ENCODE results near the gene PDE4D.
A peak's percentile ranks its signal among the peaks of the same experiment; 100 is the strongest.

Gene PDE4D

GRCh38 chr5:59326596-59326995 lies 566.9 kb downstream of the PDE4D start:
- H3K4me3 ChIP-seq (ENCODE audit: low read depth in 1 of 2, low read length in 2 of 2) = no peak overlapping the region
- peaks cover 10 to 14% of the 10 kb centered on the region in 2 donors for H3K4me1 ChIP-seq (ENCODE audit: control insufficient read depth in 1 of 2, insufficient read depth in 2 of 2, low read length in 2 of 2)
- no peaks in the 10 kb centered on the region for H3K36me3 ChIP-seq (ENCODE audit: control insufficient read depth in 1 of 2, insufficient read depth in 2 of 2, low read length in 2 of 2)
- no peak overlapping the region for H3K9ac ChIP-seq (ENCODE audit: low read depth in 1 of 2, low read length in 2 of 2)
- no peaks in the 10 kb centered on the region for H3K27me3 ChIP-seq (ENCODE audit: control insufficient read depth in 1 of 2, insufficient read depth in 2 of 2, low read length in 2 of 2)
- no peak overlapping the region for H3K27ac ChIP-seq (ENCODE audit: low read depth, low read length)
- H3K9me3 ChIP-seq (ENCODE audit: control insufficient read depth in 1 of 2, low read length in 2 of 2) = no peaks in the 10 kb centered on the region

- peaks cover 14 to 17% of the 10 kb centered on the region in 2 donors for H3K4me1 ChIP-seq (ENCODE audit: control insufficient read depth in 1 of 2, insufficient read depth in 2 of 2, low read length in 2 of 2)
- H3K9ac ChIP-seq (ENCODE audit: low read depth in 1 of 2, low read length in 2 of 2) = no peak overlapping the region
- no peaks in the 10 kb centered on the region for H3K27me3 ChIP-seq (ENCODE audit: control insufficient read depth in 1 of 2, insufficient read depth in 2 of 2, low read length in 2 of 2)
- H3K4me3 ChIP-seq (ENCODE audit: low read depth in 1 of 2, low read length in 2 of 2) = no peak overlapping the region
- no peaks in the 10 kb centered on the region for H3K9me3 ChIP-seq (ENCODE audit: control insufficient read depth in 1 of 2, low read length in 2 of 2)
- no peak overlapping the region for H3K27ac ChIP-seq (ENCODE audit: low read depth, low read length)
- H3K36me3 ChIP-seq (ENCODE audit: control insufficient read depth in 1 of 2, insufficient read depth in 2 of 2, low read length in 2 of 2) = no peaks in the 10 kb centered on the region
Measured at GRCh38 chr5:59325070-59325469, 568.5 kb downstream of the PDE4D start.

GRCh38 chr5:59322894-59323293 lies 570.6 kb downstream of the PDE4D start:
- H3K4me1 ChIP-seq (ENCODE audit: control insufficient read depth in 1 of 2, insufficient read depth in 2 of 2, low read length in 2 of 2) = peaks cover 18 to 21% of the 10 kb centered on the region in 2 donors
- H3K9ac ChIP-seq (ENCODE audit: low read depth in 1 of 2, low read length in 2 of 2) = no peak overlapping the region
- no peaks in the 10 kb centered on the region for H3K36me3 ChIP-seq (ENCODE audit: control insufficient read depth in 1 of 2, insufficient read depth in 2 of 2, low read length in 2 of 2)
- no peaks in the 10 kb centered on the region for H3K9me3 ChIP-seq (ENCODE audit: control insufficient read depth in 1 of 2, low read length in 2 of 2)
- no peaks in the 10 kb centered on the region for H3K27me3 ChIP-seq (ENCODE audit: control insufficient read depth in 1 of 2, insufficient read depth in 2 of 2, low read length in 2 of 2)
- no peak overlapping the region for H3K4me3 ChIP-seq (ENCODE audit: low read depth in 1 of 2, low read length in 2 of 2)
- H3K27ac ChIP-seq (ENCODE audit: low read depth, low read length) = no peak overlapping the region

- H3K27me3 ChIP-seq (ENCODE audit: control insufficient read depth in 1 of 2, insufficient read depth in 2 of 2, low read length in 2 of 2) = no peaks in the 10 kb centered on the region
- H3K9ac ChIP-seq (ENCODE audit: low read depth in 1 of 2, low read length in 2 of 2) = no peak overlapping the region
- no peak overlapping the region for H3K4me3 ChIP-seq (ENCODE audit: low read depth in 1 of 2, low read length in 2 of 2)
- no peaks in the 10 kb centered on the region for H3K36me3 ChIP-seq (ENCODE audit: control insufficient read depth in 1 of 2, insufficient read depth in 2 of 2, low read length in 2 of 2)
- no peak overlapping the region for H3K27ac ChIP-seq (ENCODE audit: low read depth, low read length)
- no peaks in the 10 kb centered on the region for H3K9me3 ChIP-seq (ENCODE audit: control insufficient read depth in 1 of 2, low read length in 2 of 2)
- peaks cover 26 to 30% of the 10 kb centered on the region in 2 donors for H3K4me1 ChIP-seq (ENCODE audit: control insufficient read depth in 1 of 2, insufficient read depth in 2 of 2, low read length in 2 of 2)
Measured at GRCh38 chr5:59322058-59322457, 571.5 kb downstream of the PDE4D start.

- no peak overlapping the region for H3K4me3 ChIP-seq (ENCODE audit: low read depth in 1 of 2, low read length in 2 of 2)
- no peaks in the 10 kb centered on the region for H3K9me3 ChIP-seq (ENCODE audit: control insufficient read depth in 1 of 2, low read length in 2 of 2)
- no peak overlapping the region for H3K9ac ChIP-seq (ENCODE audit: low read depth in 1 of 2, low read length in 2 of 2)
- H3K27me3 ChIP-seq (ENCODE audit: control insufficient read depth in 1 of 2, insufficient read depth in 2 of 2, low read length in 2 of 2) = no peaks in the 10 kb centered on the region
- no peaks in the 10 kb centered on the region for H3K36me3 ChIP-seq (ENCODE audit: control insufficient read depth in 1 of 2, insufficient read depth in 2 of 2, low read length in 2 of 2)
- no peak overlapping the region for H3K27ac ChIP-seq (ENCODE audit: low read depth, low read length)
- H3K4me1 ChIP-seq (ENCODE audit: control insufficient read depth in 1 of 2, insufficient read depth in 2 of 2, low read length in 2 of 2) = peaks cover 31 to 34% of the 10 kb centered on the region in 2 donors
Measured at GRCh38 chr5:59321642-59322041, 571.9 kb downstream of the PDE4D start.

GRCh38 chr5:59320420-59320819 lies 573.1 kb downstream of the PDE4D start:
- Histone ChIP-seq H3K4me3 (ENCODE audit: low read depth in 1 of 2, low read length in 2 of 2) (no peak overlapping the region), H3K27me3 (ENCODE audit: control insufficient read depth in 1 of 2, insufficient read depth in 2 of 2, low read length in 2 of 2) (no peaks in the 10 kb centered on the region), H3K36me3 (ENCODE audit: control insufficient read depth in 1 of 2, insufficient read depth in 2 of 2, low read length in 2 of 2) (no peaks in the 10 kb centered on the region), H3K9me3 (ENCODE audit: control insufficient read depth in 1 of 2, low read length in 2 of 2) (no peaks in the 10 kb centered on the region), H3K27ac (ENCODE audit: low read depth, low read length) (no peak overlapping the region), H3K4me1 (ENCODE audit: control insufficient read depth in 1 of 2, insufficient read depth in 2 of 2, low read length in 2 of 2) (peaks cover 32 to 35% of the 10 kb centered on the region in 2 donors), H3K9ac (ENCODE audit: low read depth in 1 of 2, low read length in 2 of 2) (no peak overlapping the region)

GRCh38 chr5:59319250-59319649 lies 574.3 kb downstream of the PDE4D start:
- Histone ChIP-seq H3K4me1 (ENCODE audit: control insufficient read depth in 1 of 2, insufficient read depth in 2 of 2, low read length in 2 of 2) (peaks cover 32 to 35% of the 10 kb centered on the region in 2 donors), H3K27ac (ENCODE audit: low read depth, low read length) (no peak overlapping the region)

GRCh38 chr5:59317774-59318205 lies 575.7 kb downstream of the PDE4D start:
- peak overlapping the region in 1 of 2 donors; percentile 55 for H3K9ac ChIP-seq (ENCODE audit: low read depth in 1 of 2, low read length in 2 of 2)
- peaks cover 30 to 32% of the 10 kb centered on the region in 2 donors for H3K4me1 ChIP-seq (ENCODE audit: control insufficient read depth in 1 of 2, insufficient read depth in 2 of 2, low read length in 2 of 2)
- H3K36me3 ChIP-seq (ENCODE audit: control insufficient read depth in 1 of 2, insufficient read depth in 2 of 2, low read length in 2 of 2) = no peaks in the 10 kb centered on the region
- no peaks in the 10 kb centered on the region for H3K9me3 ChIP-seq (ENCODE audit: control insufficient read depth in 1 of 2, low read length in 2 of 2)
- peak overlapping the region; percentile 5 to 48 for H3K4me3 ChIP-seq (ENCODE audit: low read depth in 1 of 2, low read length in 2 of 2)
- no peaks in the 10 kb centered on the region for H3K27me3 ChIP-seq (ENCODE audit: control insufficient read depth in 1 of 2, insufficient read depth in 2 of 2, low read length in 2 of 2)
- H3K27ac ChIP-seq (ENCODE audit: low read depth, low read length) = peak overlapping the region; percentile 55

More at GRCh38 chr5:59319250-59319649, 574.3 kb downstream of the PDE4D start:
- Histone ChIP-seq H3K4me3 (ENCODE audit: low read depth in 1 of 2, low read length in 2 of 2) (no peak overlapping the region), H3K36me3 (ENCODE audit: control insufficient read depth in 1 of 2, insufficient read depth in 2 of 2, low read length in 2 of 2) (no peaks in the 10 kb centered on the region), H3K27me3 (ENCODE audit: control insufficient read depth in 1 of 2, insufficient read depth in 2 of 2, low read length in 2 of 2) (no peaks in the 10 kb centered on the region), H3K9ac (ENCODE audit: low read depth in 1 of 2, low read length in 2 of 2) (no peak overlapping the region), H3K9me3 (ENCODE audit: control insufficient read depth in 1 of 2, low read length in 2 of 2) (no peaks in the 10 kb centered on the region)

GRCh38 chr5:59317023-59317773 lies 576.3 kb downstream of the PDE4D start:
- peak overlapping the region in 1 of 2 donors; percentile 55 for H3K9ac ChIP-seq (ENCODE audit: low read depth in 1 of 2, low read length in 2 of 2)
- no peaks in the 10 kb centered on the region for H3K36me3 ChIP-seq (ENCODE audit: control insufficient read depth in 1 of 2, insufficient read depth in 2 of 2, low read length in 2 of 2)
- peak overlapping the region; percentile 55 for H3K27ac ChIP-seq (ENCODE audit: low read depth, low read length)
- H3K27me3 ChIP-seq (ENCODE audit: control insufficient read depth in 1 of 2, insufficient read depth in 2 of 2, low read length in 2 of 2) = no peaks in the 10 kb centered on the region
- H3K9me3 ChIP-seq (ENCODE audit: control insufficient read depth in 1 of 2, low read length in 2 of 2) = no peaks in the 10 kb centered on the region
- H3K4me3 ChIP-seq (ENCODE audit: low read depth in 1 of 2, low read length in 2 of 2) = peak overlapping the region; percentile 5 to 48
- peaks cover 24 to 26% of the 10 kb centered on the region in 2 donors for H3K4me1 ChIP-seq (ENCODE audit: control insufficient read depth in 1 of 2, insufficient read depth in 2 of 2, low read length in 2 of 2)

- no peaks in the 10 kb centered on the region for H3K27me3 ChIP-seq (ENCODE audit: control insufficient read depth in 1 of 2, insufficient read depth in 2 of 2, low read length in 2 of 2)
- no peak overlapping the region for H3K27ac ChIP-seq (ENCODE audit: low read depth, low read length)
- H3K9ac ChIP-seq (ENCODE audit: low read depth in 1 of 2, low read length in 2 of 2) = no peak overlapping the region
- no peaks in the 10 kb centered on the region for H3K9me3 ChIP-seq (ENCODE audit: control insufficient read depth in 1 of 2, low read length in 2 of 2)
- H3K36me3 ChIP-seq (ENCODE audit: control insufficient read depth in 1 of 2, insufficient read depth in 2 of 2, low read length in 2 of 2) = no peaks in the 10 kb centered on the region
- H3K4me3 ChIP-seq (ENCODE audit: low read depth in 1 of 2, low read length in 2 of 2) = no peak overlapping the region
- H3K4me1 ChIP-seq (ENCODE audit: control insufficient read depth in 1 of 2, insufficient read depth in 2 of 2, low read length in 2 of 2) = peaks cover 7 to 15% of the 10 kb centered on the region in 2 donors
Measured at GRCh38 chr5:59312223-59312622, 581.3 kb downstream of the PDE4D start.

Measured in duodenal mucosa (tissue), 2 donors.